Measurements from ENCODE around the gene KRTAP5-2.
"Not testable (repeated sequence)": the region's sequence is repeated elsewhere in the genome, so short reads cannot be mapped to it uniquely, and the experiment has no call there.

Gene KRTAP5-2

GRCh38 chr11:1625541-1625940 is 27.4 kb upstream of the KRTAP5-2 start:
- DNase-seq: no peak

GRCh38 chr11:1624621-1625020 is 26.5 kb upstream of the KRTAP5-2 start:
- DNase-seq: no peak

GRCh38 chr11:1623716-1624115 is 25.6 kb upstream of the KRTAP5-2 start:
- no peak for DNase-seq

GRCh38 chr11:1622086-1622485 is 24.0 kb upstream of the KRTAP5-2 start, which contains the start of gene KRTAP5-4:
Gene KRTAP5-4, minus strand, starts transcription at chr11:1622138. Its CDS starts 45 bp downstream, at chr11:1622093.
- DNase-seq: no peak

GRCh38 chr11:1619449-1619848 is 21.4 kb upstream of the KRTAP5-2 start:
- DNase-seq: no peak

- DNase-seq: no peak
Measured at GRCh38 chr11:1618231-1618630, 20.1 kb upstream of the KRTAP5-2 start.

GRCh38 chr11:1608363-1608762 is 10.3 kb upstream of the KRTAP5-2 start, which contains the start of gene KRTAP5-3:
Gene KRTAP5-3, minus strand, starts transcription at chr11:1608463. Its CDS starts 78 bp downstream, at chr11:1608385.
- DNase-seq: no peak

- DNase-seq: not testable (repeated sequence)
Measured at GRCh38 chr11:1607901-1608300, 9.8 kb upstream of the KRTAP5-2 start.

GRCh38 chr11:1607156-1607845 is 9.2 kb upstream of the KRTAP5-2 start:
- not testable (repeated sequence) for DNase-seq

GRCh38 chr11:1605923-1606322 is 7.8 kb upstream of the KRTAP5-2 start:
- DNase-seq: not testable (repeated sequence)

GRCh38 chr11:1604711-1605110 is 6.6 kb upstream of the KRTAP5-2 start:
- DNase-seq: no peak

GRCh38 chr11:1604181-1604580 is 6.1 kb upstream of the KRTAP5-2 start:
- no peak for DNase-seq

GRCh38 chr11:1603629-1604028 is 5.5 kb upstream of the KRTAP5-2 start:
- DNase-seq: no peak

- DNase-seq: not testable (repeated sequence)
Measured at GRCh38 chr11:1601663-1602062, 3.6 kb upstream of the KRTAP5-2 start.

- DNase-seq: no peak
Measured at GRCh38 chr11:1600626-1601025, 2.5 kb upstream of the KRTAP5-2 start.

- no peak for DNase-seq
Measured at GRCh38 chr11:1598816-1599215, 722 bp upstream of the KRTAP5-2 start.

GRCh38 chr11:1598406-1598805 is 312 bp upstream of the KRTAP5-2 start:
- not testable (repeated sequence) for DNase-seq

- DNase-seq: no peak
Measured at GRCh38 chr11:1597331-1597993, 632 bp downstream of the KRTAP5-2 start.

- not testable (repeated sequence) for DNase-seq
Measured at GRCh38 chr11:1596576-1597121, 1.4 kb downstream of the KRTAP5-2 start.

- not testable (repeated sequence) for DNase-seq
Measured at GRCh38 chr11:1595994-1596575, 2.0 kb downstream of the KRTAP5-2 start.

GRCh38 chr11:1592628-1593027 is 5.5 kb downstream of the KRTAP5-2 start:
- DNase-seq: no peak

GRCh38 chr11:1589996-1590395 is 8.1 kb downstream of the KRTAP5-2 start:
- DNase-seq: no peak

- not testable (repeated sequence) for DNase-seq
Measured at GRCh38 chr11:1589191-1589963, 8.7 kb downstream of the KRTAP5-2 start.

Measured in DMS79 treated with DMSO at 0.1 percent for 48 hours (cell line).